ENCODE data around the gene HAPLN1.

Gene HAPLN1

GRCh38 chr5:83595217-83595616, 125.4 kb downstream of the HAPLN1 start:
- Histone ChIP-seq H3K36me3 (ENCODE audit: insufficient read depth, insufficient read length, low read length) (no peaks in the 10 kb centered on the region), H3K9ac (ENCODE audit: insufficient read length, low read depth) (no peak overlapping the region), H3K4me1 (ENCODE audit: insufficient read depth, insufficient read length) (no peaks in the 10 kb centered on the region), H3K27me3 (ENCODE audit: insufficient read depth, insufficient read length) (no peaks in the 10 kb centered on the region), H3K4me3 (ENCODE audit: insufficient read length, low read depth) (no peak overlapping the region), H3K9me3 (ENCODE audit: insufficient read depth, low read length) (no peaks in the 10 kb centered on the region)
- TF ChIP-seq YY1 (IDR thresholded peaks at IDR 0.05; ENCODE audit: insufficient read depth, insufficient read length) = no peak
- no peak for TF ChIP-seq SUZ12 (IDR thresholded peaks at IDR 0.05; ENCODE audit: extremely low read depth, insufficient read depth, insufficient read length)
- TF ChIP-seq ZNF274 (IDR thresholded peaks at IDR 0.05; ENCODE audit: low read depth, low read length) = no peak
- no peak for DNase-seq (ENCODE audit: low read depth, low spot score)

- Histone ChIP-seq H3K9ac (ENCODE audit: insufficient read length, low read depth) (no peak overlapping the region), H3K36me3 (ENCODE audit: insufficient read depth, insufficient read length, low read length) (no peaks in the 10 kb centered on the region), H3K9me3 (ENCODE audit: insufficient read depth, low read length) (no peaks in the 10 kb centered on the region), H3K4me3 (ENCODE audit: insufficient read length, low read depth) (no peak overlapping the region), H3K27me3 (ENCODE audit: insufficient read depth, insufficient read length) (no peaks in the 10 kb centered on the region), H3K4me1 (ENCODE audit: insufficient read depth, insufficient read length) (no peaks in the 10 kb centered on the region)
- TF ChIP-seq SUZ12 (IDR thresholded peaks at IDR 0.05; ENCODE audit: extremely low read depth, insufficient read depth, insufficient read length) = no peak
- TF ChIP-seq ZNF274 (IDR thresholded peaks at IDR 0.05; ENCODE audit: low read depth, low read length) = no peak
- TF ChIP-seq YY1 (IDR thresholded peaks at IDR 0.05; ENCODE audit: insufficient read depth, insufficient read length) = no peak
- DNase-seq (ENCODE audit: low read depth, low spot score) = no peak
Observed at GRCh38 chr5:83590966-83591365, 129.7 kb downstream of the HAPLN1 start.

- Histone ChIP-seq H3K27me3 (ENCODE audit: insufficient read depth, insufficient read length) (no peaks in the 10 kb centered on the region), H3K36me3 (ENCODE audit: insufficient read depth, insufficient read length, low read length) (no peaks in the 10 kb centered on the region), H3K9me3 (ENCODE audit: insufficient read depth, low read length) (no peaks in the 10 kb centered on the region), H3K4me3 (ENCODE audit: insufficient read length, low read depth) (no peak overlapping the region), H3K9ac (ENCODE audit: insufficient read length, low read depth) (no peak overlapping the region), H3K4me1 (ENCODE audit: insufficient read depth, insufficient read length) (no peaks in the 10 kb centered on the region)
- DNase-seq (ENCODE audit: low read depth, low spot score) = no peak
- no peak for TF ChIP-seq SUZ12 (IDR thresholded peaks at IDR 0.05; ENCODE audit: extremely low read depth, insufficient read depth, insufficient read length)
- TF ChIP-seq ZNF274 (IDR thresholded peaks at IDR 0.05; ENCODE audit: low read depth, low read length) = no peak
- TF ChIP-seq YY1 (IDR thresholded peaks at IDR 0.05; ENCODE audit: insufficient read depth, insufficient read length) = no peak
Observed at GRCh38 chr5:83589786-83590185, 130.9 kb downstream of the HAPLN1 start.
